ENCODE measurements around the gene TRPC1. TPM values are rescaled to one million over a fixed set of nuclear protein-coding genes. Genes with fewer than 3 reads are reported as not detected.

TRPC1 gene
- polyA plus RNA-seq, 1 donor (not counting 4 experiments of a cell fraction or from before 2014, with no cell fraction given): 9.1 TPM

GRCh38 chr3:142691527-142691926 lies 32.3 kb upstream of the TRPC1 start:
- dilution Hi-C loops (cut with MboI; ENCODE audit: extremely low pct_ligation_motif_present, low sequenced_read_pairs): no loop called here
- no peak overlapping the region for H3K4me3 ChIP-seq (ENCODE audit: control insufficient read depth in 2 of 3, extremely low read depth in 1 of 3, insufficient read depth in 2 of 3, low read depth in 1 of 3, low read length in 3 of 3)

GRCh38 chr3:142693136-142693853 lies 30.5 kb upstream of the TRPC1 start:
- no peak overlapping the region for H3K27ac ChIP-seq (ENCODE audit: control insufficient read depth, insufficient read depth, low read length)
- peak overlapping the region; percentile 39 for H3K4me2 ChIP-seq (ENCODE audit: control insufficient read depth, extremely low read depth, insufficient read depth, low read depth, low read length)
- H4K20me1 ChIP-seq (ENCODE audit: control insufficient read depth, extremely low read depth, insufficient read depth, low read length): no peaks in the 10 kb centered on the region
- peaks cover 19% of the 10 kb centered on the region for H3K4me1 ChIP-seq (ENCODE audit: control insufficient read depth, extremely low read depth, insufficient read depth, low read length)
- H3K9me3 ChIP-seq (ENCODE audit: control insufficient read depth, low read depth, low read length): no peaks in the 10 kb centered on the region
- H3K79me2 ChIP-seq (ENCODE audit: control insufficient read depth, insufficient read depth, low read length): no peaks in the 10 kb centered on the region
- TF ChIP-seq EZH2 (IDR thresholded peaks at IDR 0.05; ENCODE audit: low read length) (no peak), CTCF (optimal IDR thresholded peaks at IDR 0.05 in 1 of 3, IDR thresholded peaks at IDR 0.05 in 1 of 3, conservative IDR thresholded peaks at IDR 0.05 in 1 of 3; ENCODE audit: extremely low read depth in 1 of 3, insufficient read depth in 2 of 3, low read length in 3 of 3) (no peak)
- H3K4me3 ChIP-seq (ENCODE audit: control insufficient read depth in 2 of 3, extremely low read depth in 1 of 3, insufficient read depth in 2 of 3, low read depth in 1 of 3, low read length in 3 of 3): no peak overlapping the region
- no peaks in the 10 kb centered on the region for H3K9me1 ChIP-seq (ENCODE audit: control insufficient read depth, extremely low read depth, insufficient read depth, low read length)
- dilution Hi-C loops (cut with MboI; ENCODE audit: extremely low pct_ligation_motif_present, low sequenced_read_pairs): no loop called here
- no peak for DNase-seq (ENCODE audit: low read depth, low spot score)
- peak overlapping the region; percentile 19 for H2AFZ ChIP-seq (ENCODE audit: control insufficient read depth, low read length)
- no peak for FAIRE-seq
- H3K27me3 ChIP-seq (ENCODE audit: control insufficient read depth, extremely low read depth, insufficient read depth, low read length): no peaks in the 10 kb centered on the region
- H3K9ac ChIP-seq (ENCODE audit: control insufficient read depth, extremely low read depth, insufficient read depth, low read length): no peak overlapping the region
- no peaks in the 10 kb centered on the region for H3K36me3 ChIP-seq (ENCODE audit: control insufficient read depth in 2 of 2, extremely low read depth in 1 of 2, insufficient read depth in 2 of 2, low read length in 2 of 2)

More at GRCh38 chr3:142691527-142691926, 32.3 kb upstream of the TRPC1 start:
- Histone ChIP-seq H3K9me3 (ENCODE audit: control insufficient read depth, low read depth, low read length) (no peaks in the 10 kb centered on the region), H3K27ac (ENCODE audit: control insufficient read depth, insufficient read depth, low read length) (no peak overlapping the region), H3K4me1 (ENCODE audit: control insufficient read depth, extremely low read depth, insufficient read depth, low read length) (peaks cover 19% of the 10 kb centered on the region), H3K27me3 (ENCODE audit: control insufficient read depth, extremely low read depth, insufficient read depth, low read length) (no peaks in the 10 kb centered on the region), H3K9me1 (ENCODE audit: control insufficient read depth, extremely low read depth, insufficient read depth, low read length) (no peaks in the 10 kb centered on the region), H3K4me2 (ENCODE audit: control insufficient read depth, extremely low read depth, insufficient read depth, low read depth, low read length) (no peak overlapping the region), H3K9ac (ENCODE audit: control insufficient read depth, extremely low read depth, insufficient read depth, low read length) (no peak overlapping the region), H2AFZ (ENCODE audit: control insufficient read depth, low read length) (no peak overlapping the region), H4K20me1 (ENCODE audit: control insufficient read depth, extremely low read depth, insufficient read depth, low read length) (no peaks in the 10 kb centered on the region), H3K36me3 (ENCODE audit: control insufficient read depth in 2 of 2, extremely low read depth in 1 of 2, insufficient read depth in 2 of 2, low read length in 2 of 2) (no peaks in the 10 kb centered on the region), H3K79me2 (ENCODE audit: control insufficient read depth, insufficient read depth, low read length) (no peaks in the 10 kb centered on the region)
- FAIRE-seq: no peak
- DNase-seq (ENCODE audit: low read depth, low spot score): no peak
- TF ChIP-seq CTCF (optimal IDR thresholded peaks at IDR 0.05 in 1 of 3, IDR thresholded peaks at IDR 0.05 in 1 of 3, conservative IDR thresholded peaks at IDR 0.05 in 1 of 3; ENCODE audit: extremely low read depth in 1 of 3, insufficient read depth in 2 of 3, low read length in 3 of 3): no peak
- TF ChIP-seq EZH2 (IDR thresholded peaks at IDR 0.05; ENCODE audit: low read length): no peak

Measured in keratinocyte (primary cell).